GM21737 (cell line): ENCODE data around the gene CARD11.

ENCODE experiments used
- ATAC-seq: cut with Tn5 transposase; IDR thresholded peaks from one replicate; pipeline ENCODE4 v1.9.1; 2021; ENCODE audit warnings: mild to moderate bottlenecking, moderate library complexity; ENCODE audit not compliant: unreplicated experiment

Gene CARD11

GRCh38 chr7:2856388-2857169 is 187.1 kb downstream of the CARD11 start:
- ATAC-seq, result no peak
